ENCODE measurements around the gene GLRX.

The GLRX gene

GRCh38 chr5:95770830-95771708 is 51.5 kb downstream of the GLRX start:
- Histone ChIP-seq H3K9me3 (ENCODE audit: control insufficient read depth, low read length) (no peaks in the 10 kb centered on the region), H3K36me3 (ENCODE audit: control insufficient read depth, insufficient read depth, low read length, severe bottlenecking) (peaks cover 77% of the 10 kb centered on the region), H3K4me3 (ENCODE audit: low read length) (no peak overlapping the region), H3K4me1 (ENCODE audit: control insufficient read depth, insufficient read depth, low read length) (no peaks in the 10 kb centered on the region), H3K27me3 (replicated peaks; ENCODE audit: control insufficient read depth, insufficient read depth, low read length) (no peaks in the 10 kb centered on the region), H3K9ac (ENCODE audit: low read length) (no peak overlapping the region)
- DNase-seq (ENCODE audit: low read depth), result no peak

GRCh38 chr5:95768731-95769130 is 53.8 kb downstream of the GLRX start:
- H3K36me3 ChIP-seq (ENCODE audit: control insufficient read depth, insufficient read depth, low read length, severe bottlenecking), result peaks cover 91% of the 10 kb centered on the region
- H3K4me1 ChIP-seq (ENCODE audit: control insufficient read depth, insufficient read depth, low read length), result peaks cover 5% of the 10 kb centered on the region
- H3K9me3 ChIP-seq (ENCODE audit: control insufficient read depth, low read length), result no peaks in the 10 kb centered on the region
- H3K9ac ChIP-seq (ENCODE audit: low read length), result no peak overlapping the region
- H3K27me3 ChIP-seq (replicated peaks; ENCODE audit: control insufficient read depth, insufficient read depth, low read length), result no peaks in the 10 kb centered on the region
- no peak for DNase-seq (ENCODE audit: low read depth)
- H3K4me3 ChIP-seq (ENCODE audit: low read length), result no peak overlapping the region

- H3K9me3 ChIP-seq (ENCODE audit: control insufficient read depth, low read length), result no peaks in the 10 kb centered on the region
- H3K9ac ChIP-seq (ENCODE audit: low read length), result no peak overlapping the region
- no peaks in the 10 kb centered on the region for H3K27me3 ChIP-seq (replicated peaks; ENCODE audit: control insufficient read depth, insufficient read depth, low read length)
- H3K36me3 ChIP-seq (ENCODE audit: control insufficient read depth, insufficient read depth, low read length, severe bottlenecking), result peaks cover 54% of the 10 kb centered on the region
- DNase-seq (ENCODE audit: low read depth), result no peak
- no peak overlapping the region for H3K4me3 ChIP-seq (ENCODE audit: low read length)
- peaks cover 47% of the 10 kb centered on the region for H3K4me1 ChIP-seq (ENCODE audit: control insufficient read depth, insufficient read depth, low read length)
These were observed 58.6 kb downstream of the GLRX start for GRCh38 chr5:95763941-95764340.

Measured in adipocyte (in vitro differentiated cells).